WERI-Rb-1 (cell line): ENCODE measurements around the gene GDF2.

Experiments used
- DNase-seq: peaks from one replicate; pipeline ENCODE4 v3.0.0-alpha.2; 2020
- H3K27ac ChIP-seq: fragments of 250-450 bp; sonication (Bioruptor Pico); 2 replicates; pipeline ENCODE4 v1.5.1; 2020; ENCODE audit warnings: mild to moderate bottlenecking, moderate library complexity
- H3K27me3 ChIP-seq: fragments of 250-450 bp; sonication (Bioruptor Pico); 2 replicates; pipeline ENCODE4 v1.5.1; 2021; ENCODE audit warnings: mild to moderate bottlenecking, low read depth, moderate library complexity; ENCODE audit not compliant: insufficient read depth, severe bottlenecking
- H3K36me3 ChIP-seq: fragments of 250-450 bp; sonication (Bioruptor Pico); 2 replicates; pipeline ENCODE4 v1.5.1; 2020; ENCODE audit warnings: mild to moderate bottlenecking, moderate library complexity
- H3K4me3 ChIP-seq: 2 replicates; pipeline ENCODE4 v1.5.1; 2011; ENCODE audit warnings: low read depth, mild to moderate bottlenecking, control low read depth, low read length
- H3K9me3 ChIP-seq: fragments of 250-450 bp; sonication (Bioruptor Pico); 2 replicates; pipeline ENCODE4 v1.5.1; 2021; ENCODE audit warnings: mild to moderate bottlenecking, moderate library complexity; ENCODE audit not compliant: severe bottlenecking
- CTCF ChIP-seq: IDR thresholded peaks from 2 replicates; pipeline ENCODE4 v1.5.1; 2011; ENCODE audit warnings: low read depth, mild to moderate bottlenecking, control low read depth, inconsistent platforms, low read length

Gene GDF2

GRCh38 chr10:47314416-47314970, 7.8 kb upstream of the GDF2 start:
- Histone ChIP-seq H3K9me3 (no peaks in the 10 kb centered on the region), H3K27ac (no peak overlapping the region), H3K27me3 (no peaks in the 10 kb centered on the region), H3K4me3 (no peak overlapping the region), H3K36me3 (no peaks in the 10 kb centered on the region)
- no peak for DNase-seq
- TF ChIP-seq CTCF, result no peak

- Histone ChIP-seq H3K36me3 (no peaks in the 10 kb centered on the region), H3K4me3 (no peak overlapping the region), H3K27me3 (no peaks in the 10 kb centered on the region), H3K9me3 (no peaks in the 10 kb centered on the region), H3K27ac (no peak overlapping the region)
- DNase-seq, result no peak
- TF ChIP-seq CTCF, result no peak
These were observed 6.8 kb upstream of the GDF2 start for GRCh38 chr10:47315421-47315820.

- Histone ChIP-seq H3K27me3 (no peaks in the 10 kb centered on the region), H3K27ac (no peak overlapping the region), H3K9me3 (no peaks in the 10 kb centered on the region), H3K36me3 (no peaks in the 10 kb centered on the region), H3K4me3 (no peak overlapping the region)
- TF ChIP-seq CTCF, result no peak
- DNase-seq, result no peak
These were observed 6.1 kb upstream of the GDF2 start for GRCh38 chr10:47316131-47316530.

- no peaks in the 10 kb centered on the region for H3K27me3 ChIP-seq
These were observed 5.0 kb upstream of the GDF2 start for GRCh38 chr10:47317251-47317650.

GRCh38 chr10:47318706-47319105, 3.5 kb upstream of the GDF2 start:
- no peak for DNase-seq
- no peak overlapping the region for H3K4me3 ChIP-seq
- no peak for TF ChIP-seq CTCF
- H3K36me3 ChIP-seq, result no peaks in the 10 kb centered on the region
- no peak overlapping the region for H3K27ac ChIP-seq
- H3K9me3 ChIP-seq, result no peaks in the 10 kb centered on the region
- H3K27me3 ChIP-seq, result no peaks in the 10 kb centered on the region

More at GRCh38 chr10:47317251-47317650, 5.0 kb upstream of the GDF2 start:
- Histone ChIP-seq H3K4me3 (no peak overlapping the region), H3K9me3 (no peaks in the 10 kb centered on the region), H3K36me3 (no peaks in the 10 kb centered on the region), H3K27ac (no peak overlapping the region)
- TF ChIP-seq CTCF, result 0 out of 2 replicates have a peak, but pooled peaks have one; percentile 15
- DNase-seq, result no peak

GRCh38 chr10:47319784-47320183, 2.5 kb upstream of the GDF2 start:
- no peaks in the 10 kb centered on the region for H3K36me3 ChIP-seq
- H3K27me3 ChIP-seq, result no peaks in the 10 kb centered on the region
- H3K4me3 ChIP-seq, result no peak overlapping the region
- no peak for DNase-seq
- H3K27ac ChIP-seq, result no peak overlapping the region
- H3K9me3 ChIP-seq, result no peaks in the 10 kb centered on the region
- no peak for TF ChIP-seq CTCF
